ENCODE results near the gene PIGQ.
"Not testable (repeated sequence)": the region's sequence is repeated elsewhere in the genome, so short reads cannot be mapped to it uniquely, and the experiment has no call there.

Gene PIGQ

DNA sequence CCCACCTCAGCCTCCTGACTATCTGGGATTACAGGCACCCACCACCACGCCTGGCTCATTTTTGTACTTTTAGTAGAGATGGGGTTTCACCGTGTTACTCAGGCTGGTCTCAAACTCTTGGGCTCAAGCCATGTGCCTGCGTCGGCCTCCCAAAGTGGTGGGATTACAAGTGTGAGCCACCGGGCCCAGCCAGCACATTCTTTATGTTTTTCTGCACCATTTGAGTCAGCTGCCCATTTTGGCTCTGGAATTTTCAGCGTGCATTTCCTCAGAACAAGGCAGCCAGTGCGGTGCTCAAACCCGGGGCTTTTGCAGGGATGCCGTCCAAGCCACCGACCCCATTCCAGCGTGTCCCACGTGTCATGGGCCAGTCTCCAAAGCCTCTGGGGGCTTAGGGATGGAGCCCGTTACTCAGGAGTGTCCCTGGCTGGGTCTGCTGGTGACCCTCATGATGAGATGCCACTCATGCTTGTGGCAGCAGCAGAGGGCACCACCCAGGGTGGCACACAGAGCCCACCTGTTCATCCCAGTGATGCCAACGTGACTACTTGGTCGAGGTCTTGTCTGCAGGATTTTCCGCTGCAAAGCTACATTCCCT is 16.4 kb downstream of the PIGQ start:
- peak; percentile 29 for DNase-seq (ENCODE audit: low spot score)

DNA sequence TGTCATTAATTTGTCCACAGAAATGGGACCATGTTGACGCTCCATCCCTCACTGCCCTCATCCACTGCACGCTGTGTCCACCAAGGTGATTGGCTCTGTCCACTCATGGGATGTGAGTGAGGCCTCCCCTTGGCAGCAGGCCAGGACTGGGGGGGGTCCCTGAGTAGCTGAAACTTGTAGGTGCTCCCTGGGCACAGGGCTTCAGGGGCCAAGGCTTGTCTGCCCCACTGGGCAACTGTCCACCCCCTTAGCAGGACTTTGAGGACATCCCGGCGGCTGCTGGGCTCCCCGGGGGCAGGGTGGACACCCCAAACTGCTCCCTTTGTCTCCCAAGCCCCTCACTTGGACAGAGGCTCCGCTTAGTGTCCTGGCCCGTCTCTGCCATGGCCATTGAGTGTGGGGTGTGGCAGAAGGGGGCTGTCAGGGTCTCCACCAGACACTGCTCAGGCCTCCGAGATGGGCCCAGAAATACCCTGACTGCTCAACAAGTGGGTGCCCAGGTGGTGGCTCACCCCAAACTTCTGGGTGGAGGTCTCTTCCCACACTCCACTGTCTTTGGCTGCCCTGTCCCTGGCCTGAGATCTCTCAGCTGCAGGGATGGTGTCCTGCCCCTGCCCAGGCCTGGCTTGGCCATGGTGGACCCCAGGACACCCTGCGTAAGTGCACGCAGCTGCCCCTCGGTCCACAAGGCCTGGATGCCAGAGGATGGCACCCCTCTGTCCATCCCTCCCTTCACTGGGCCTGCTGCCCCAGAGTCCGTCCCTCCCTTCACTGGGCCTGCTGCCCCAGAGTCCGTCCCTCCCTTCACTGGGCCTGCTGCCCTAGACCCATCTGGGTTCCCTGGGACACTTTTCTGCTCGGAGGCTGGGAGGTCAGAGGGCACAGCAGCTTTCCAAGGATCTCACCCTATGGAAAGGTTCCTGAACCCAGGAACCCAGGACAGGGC is 17.1 kb downstream of the PIGQ start:
- no peak for DNase-seq (ENCODE audit: low spot score)

DNA sequence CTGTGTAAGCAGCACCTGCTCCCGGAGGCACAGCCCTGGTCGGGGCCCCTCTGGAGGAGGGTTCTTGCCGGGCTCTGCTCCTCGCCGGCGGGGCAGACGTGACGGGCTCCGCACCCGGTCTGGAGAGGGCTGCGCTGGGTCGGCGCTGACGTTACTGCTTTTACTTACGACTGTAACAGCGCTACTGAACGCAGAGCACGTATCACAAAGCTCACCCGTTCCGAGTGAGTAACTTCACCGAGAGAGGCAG is 18.8 kb downstream of the PIGQ start:
- no peak for DNase-seq (ENCODE audit: low spot score)

DNA sequence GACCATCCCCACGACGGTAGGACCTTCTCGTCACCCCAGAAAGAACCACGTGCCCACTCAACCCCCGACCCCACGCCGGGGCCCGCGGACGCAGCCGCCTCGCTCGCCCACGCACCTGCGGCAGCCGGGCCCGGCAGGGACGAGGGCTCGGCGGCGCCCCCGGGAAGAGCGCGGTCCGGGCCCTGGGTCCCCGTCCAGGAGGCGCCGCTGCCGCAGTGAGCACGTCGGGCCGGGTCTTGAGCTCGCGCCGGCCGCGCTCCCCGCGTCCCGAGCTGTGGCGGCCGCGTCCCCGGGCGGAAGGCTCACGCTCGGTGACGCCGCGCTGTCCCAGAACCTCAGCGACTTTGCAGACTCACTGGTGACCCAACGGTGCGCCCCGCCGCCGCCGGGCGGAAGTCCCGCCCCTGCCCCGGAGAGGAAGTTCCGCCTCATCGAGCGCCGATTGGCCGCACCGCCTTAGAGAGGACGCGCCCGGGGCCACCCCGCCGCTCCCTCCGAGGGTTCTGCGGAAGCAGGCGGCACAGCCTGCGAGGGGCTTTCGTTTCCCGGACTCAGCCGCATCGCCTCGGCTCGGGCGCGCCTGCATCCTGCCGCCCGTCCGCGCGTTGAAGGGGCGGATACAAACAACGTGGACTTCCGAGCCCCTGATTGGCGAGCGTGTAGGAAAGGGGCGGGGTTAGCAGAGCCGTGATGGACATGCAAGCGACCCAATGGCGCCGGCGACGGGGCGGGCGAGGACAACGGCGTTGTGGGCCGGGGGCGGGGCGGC is 19.3 kb downstream of the PIGQ start:
- DNase-seq (ENCODE audit: low spot score), result peak; percentile 97

DNA sequence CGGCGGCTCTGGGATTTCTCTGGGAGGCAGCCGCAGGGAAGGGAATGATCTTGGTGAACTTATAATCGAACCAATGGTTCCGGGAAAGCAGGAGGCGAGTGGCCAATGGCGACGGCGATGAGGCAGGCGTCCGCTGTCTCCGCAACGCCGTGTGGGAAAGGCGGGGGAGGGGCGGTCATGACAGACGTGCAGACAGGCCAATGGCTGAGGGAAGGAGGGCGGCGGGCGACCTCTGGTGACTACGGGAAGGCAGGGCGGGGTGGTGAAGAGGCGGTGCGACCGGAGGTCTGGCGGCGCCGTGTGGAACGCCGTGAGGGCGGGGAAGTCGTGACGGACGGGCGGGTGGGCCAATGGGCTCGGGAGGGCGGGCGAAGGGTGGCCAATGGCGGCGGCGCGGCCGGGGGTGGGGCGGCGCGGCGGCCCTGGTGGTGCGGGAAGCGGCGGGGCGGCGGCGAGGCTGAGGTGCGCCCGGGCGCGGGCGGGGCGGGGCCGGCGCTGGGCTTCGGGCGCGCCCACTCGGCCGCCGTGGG is 20.0 kb downstream of the PIGQ start, which contains the start of gene RAB40C:
Gene RAB40C, plus strand, starts transcription at position 409 of the 530 bp plus-strand sequence. CDS start 226 bp downstream, outside the sequence.
- DNase-seq (ENCODE audit: low spot score), result peak; percentile 98

DNA sequence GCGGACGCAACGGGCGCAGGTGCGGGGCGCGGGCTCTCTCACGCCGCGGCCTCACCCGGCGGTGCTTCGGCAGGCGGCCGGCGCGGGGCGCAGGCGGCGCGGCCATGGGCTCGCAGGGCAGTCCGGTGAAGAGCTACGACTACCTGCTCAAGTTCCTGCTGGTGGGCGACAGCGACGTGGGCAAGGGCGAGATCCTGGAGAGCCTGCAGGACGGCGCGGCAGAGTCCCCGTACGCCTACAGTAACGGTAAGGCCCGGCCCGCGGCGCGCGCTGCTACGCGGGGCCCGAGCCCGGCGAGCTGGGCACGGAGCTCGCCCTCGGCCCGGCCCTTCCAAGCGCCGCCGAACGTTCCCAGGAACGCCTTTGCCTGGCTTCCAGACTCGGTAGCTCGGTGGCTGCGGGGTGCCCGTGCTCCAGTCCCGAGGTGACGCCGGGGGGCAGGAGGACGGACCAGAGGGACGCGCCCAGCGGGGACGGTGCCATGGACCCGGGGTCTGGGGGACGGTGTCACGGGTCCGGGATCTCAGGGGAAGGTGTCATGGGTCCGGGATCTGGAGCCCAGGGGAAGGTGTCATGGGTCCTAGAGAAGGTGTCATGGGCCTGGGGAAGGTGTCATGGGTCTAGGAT is 20.5 kb downstream of the PIGQ start:
- DNase-seq (ENCODE audit: low spot score), result no peak

DNA sequence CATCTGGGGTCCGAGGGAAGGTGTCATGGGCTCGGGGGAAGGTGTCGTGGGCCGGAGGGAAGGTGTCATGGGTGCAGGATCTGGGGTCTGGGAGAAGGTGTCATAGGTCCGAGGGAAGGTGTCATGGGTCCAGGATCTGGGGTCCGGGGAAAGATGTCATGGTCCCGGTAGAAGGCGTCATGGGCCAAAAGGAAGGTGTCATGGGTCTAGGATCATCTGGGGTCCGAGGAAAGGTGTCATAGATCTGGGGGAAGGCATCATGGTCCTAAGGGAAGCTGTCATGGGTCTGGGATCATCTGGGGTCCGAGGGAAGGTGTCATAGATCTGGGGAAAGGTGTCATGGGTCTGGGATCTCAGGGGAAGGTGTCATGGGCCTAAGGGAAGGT is 21.0 kb downstream of the PIGQ start:
- no peak for DNase-seq (ENCODE audit: low spot score)

DNA sequence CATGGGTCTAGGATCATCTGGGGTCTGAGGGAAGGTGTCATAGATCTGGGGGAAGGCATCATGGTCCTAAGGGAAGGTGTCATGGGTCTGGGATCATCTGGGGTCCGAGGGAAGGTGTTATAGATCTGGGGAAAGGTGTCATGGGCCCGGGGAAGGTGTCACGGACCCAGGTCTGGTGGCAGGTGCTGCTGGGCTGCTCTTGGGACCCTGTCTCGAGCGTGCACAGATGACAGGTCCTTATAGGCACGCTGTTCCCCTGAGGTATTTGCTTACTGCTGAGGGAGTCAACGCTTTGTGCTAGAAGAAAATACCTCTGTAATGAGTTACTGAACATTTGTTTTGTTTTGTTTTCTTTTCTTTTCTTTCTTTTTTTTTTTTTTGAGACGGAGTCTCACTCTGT is 21.5 kb downstream of the PIGQ start:
- no peak for DNase-seq (ENCODE audit: low spot score)

DNA sequence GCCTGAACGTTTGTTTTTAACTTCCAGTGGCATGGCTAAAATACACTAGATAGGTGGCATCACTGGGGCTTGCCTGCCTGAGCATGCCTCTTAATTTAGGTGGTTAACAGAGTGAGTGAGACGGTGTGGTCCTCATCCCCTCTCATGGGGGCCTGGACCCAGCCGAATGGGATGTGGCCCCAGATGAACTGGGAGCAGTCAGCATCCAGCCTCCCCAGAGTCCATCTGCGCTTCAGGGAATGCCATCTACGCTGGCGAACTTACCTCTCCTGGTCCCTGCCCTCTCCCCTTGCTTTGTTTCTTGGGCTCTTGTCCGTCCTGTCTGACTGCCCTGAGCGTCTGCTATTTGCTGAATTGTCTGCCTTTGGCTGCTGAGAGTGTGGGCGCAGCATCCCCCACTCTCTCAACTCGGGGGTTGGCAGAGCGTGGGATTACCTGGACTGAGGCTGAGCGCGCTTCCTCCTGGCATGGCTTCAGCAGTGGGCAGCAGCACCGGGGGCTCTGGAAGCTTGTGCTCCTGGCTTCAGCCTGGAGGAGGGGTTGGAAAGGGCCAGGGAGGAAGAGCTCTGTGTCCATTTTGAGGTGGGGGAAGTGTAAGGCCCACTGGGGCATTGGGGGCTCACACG is 22.2 kb downstream of the PIGQ start:
- DNase-seq (ENCODE audit: low spot score), result no peak

DNA sequence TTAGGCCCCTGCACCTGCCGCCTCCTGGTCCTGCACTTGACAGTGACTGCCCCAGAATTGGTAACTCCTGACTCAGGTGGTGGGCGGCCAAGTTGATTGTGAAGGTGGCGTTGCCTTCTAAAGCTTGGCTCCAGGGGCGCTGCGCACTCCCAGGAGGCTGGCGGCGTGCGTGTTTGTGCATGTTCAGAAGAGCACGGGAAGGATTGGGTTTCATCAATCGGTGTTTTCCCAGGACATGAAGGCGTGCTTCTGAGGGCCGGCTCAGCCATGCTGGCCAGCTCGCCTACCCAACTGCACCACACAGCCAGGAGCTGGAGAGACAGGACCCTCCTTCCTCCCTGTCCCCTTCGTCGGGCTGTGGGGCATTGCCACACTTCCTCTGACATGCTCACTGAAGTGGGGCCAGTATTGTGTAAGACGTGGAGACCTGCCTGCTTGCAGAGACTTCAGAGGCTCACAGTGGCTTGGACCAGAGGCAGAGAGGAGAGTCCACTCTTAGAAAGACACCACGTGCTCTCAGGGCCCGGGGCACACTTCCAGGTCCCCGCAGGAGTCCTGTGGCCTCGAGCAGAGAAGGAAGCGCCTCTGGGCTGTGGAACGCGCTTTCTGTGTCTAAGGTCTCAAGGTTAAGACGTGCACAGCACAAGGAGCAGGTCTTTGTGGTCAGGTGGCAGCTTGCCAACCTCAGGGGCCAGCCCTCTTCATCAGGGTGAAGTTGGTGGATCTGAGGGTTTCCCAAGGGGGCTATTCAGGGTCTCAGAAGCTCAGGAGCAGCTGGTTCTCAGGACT is 22.9 kb downstream of the PIGQ start:
- DNase-seq (ENCODE audit: low spot score), result peak; percentile 57

DNA sequence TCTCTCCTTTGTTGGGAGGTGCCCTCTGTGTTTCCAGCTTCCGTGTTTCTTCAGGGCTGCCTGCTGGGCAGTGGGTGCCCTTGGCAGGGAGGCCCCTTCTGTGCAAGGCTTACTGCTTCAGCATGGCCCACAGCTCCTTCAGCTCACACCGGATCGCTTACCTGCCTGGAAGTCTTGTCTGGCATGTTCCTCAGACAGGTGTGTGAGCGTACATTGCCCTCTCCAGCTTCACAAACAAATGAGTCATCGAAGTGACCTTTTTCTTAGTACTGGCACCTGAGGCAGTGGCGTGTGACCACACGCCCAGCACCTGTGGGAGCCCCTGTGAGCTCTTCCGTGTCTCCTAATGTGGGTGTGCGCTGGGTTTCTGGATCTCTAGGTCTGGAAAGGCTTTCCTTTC is 23.6 kb downstream of the PIGQ start:
- no peak for DNase-seq (ENCODE audit: low spot score)

DNA sequence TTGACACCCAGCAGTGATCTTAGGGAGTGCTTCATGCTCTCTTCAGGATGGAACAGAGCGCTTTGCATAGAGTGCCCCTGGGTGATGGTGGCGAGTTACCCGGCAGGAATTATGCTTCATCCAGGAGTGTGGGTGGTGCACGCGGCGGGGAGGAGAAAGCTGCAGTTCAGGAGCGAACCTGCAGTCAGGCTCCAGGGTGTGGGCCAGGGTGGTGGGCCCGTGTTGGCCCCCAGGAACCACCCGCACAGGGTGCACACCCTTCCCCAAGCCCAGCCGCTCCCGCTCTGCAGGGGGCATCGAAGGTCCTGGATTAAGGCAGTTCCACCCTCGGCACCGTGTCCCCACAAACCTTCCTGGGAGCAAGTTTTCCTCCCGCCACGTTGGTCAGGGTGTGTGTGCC is 24.0 kb downstream of the PIGQ start:
- DNase-seq (ENCODE audit: low spot score), result no peak

DNA sequence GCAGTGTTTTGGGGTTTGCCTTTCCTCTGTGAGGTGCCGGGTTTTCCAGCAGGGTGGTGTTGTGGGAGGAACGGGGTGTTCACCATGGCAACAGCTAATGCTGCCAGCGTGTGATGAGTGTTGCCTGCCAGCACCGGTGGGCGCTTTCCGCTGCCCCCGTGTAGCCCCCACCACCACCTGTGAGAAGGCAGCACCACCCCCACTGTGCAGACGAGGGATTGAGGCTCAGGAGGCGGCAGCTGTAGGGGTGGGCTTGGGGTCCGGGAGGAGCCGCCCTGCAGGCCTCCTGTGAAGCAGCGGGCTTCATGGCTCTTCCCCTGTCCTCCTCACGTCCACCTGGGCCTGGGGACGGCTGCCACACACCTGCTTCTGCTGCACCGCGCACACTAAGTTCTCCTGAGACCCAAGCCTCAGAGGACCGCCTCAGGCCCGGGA is 25.3 kb downstream of the PIGQ start:
- DNase-seq (ENCODE audit: low spot score), result no peak

DNA sequence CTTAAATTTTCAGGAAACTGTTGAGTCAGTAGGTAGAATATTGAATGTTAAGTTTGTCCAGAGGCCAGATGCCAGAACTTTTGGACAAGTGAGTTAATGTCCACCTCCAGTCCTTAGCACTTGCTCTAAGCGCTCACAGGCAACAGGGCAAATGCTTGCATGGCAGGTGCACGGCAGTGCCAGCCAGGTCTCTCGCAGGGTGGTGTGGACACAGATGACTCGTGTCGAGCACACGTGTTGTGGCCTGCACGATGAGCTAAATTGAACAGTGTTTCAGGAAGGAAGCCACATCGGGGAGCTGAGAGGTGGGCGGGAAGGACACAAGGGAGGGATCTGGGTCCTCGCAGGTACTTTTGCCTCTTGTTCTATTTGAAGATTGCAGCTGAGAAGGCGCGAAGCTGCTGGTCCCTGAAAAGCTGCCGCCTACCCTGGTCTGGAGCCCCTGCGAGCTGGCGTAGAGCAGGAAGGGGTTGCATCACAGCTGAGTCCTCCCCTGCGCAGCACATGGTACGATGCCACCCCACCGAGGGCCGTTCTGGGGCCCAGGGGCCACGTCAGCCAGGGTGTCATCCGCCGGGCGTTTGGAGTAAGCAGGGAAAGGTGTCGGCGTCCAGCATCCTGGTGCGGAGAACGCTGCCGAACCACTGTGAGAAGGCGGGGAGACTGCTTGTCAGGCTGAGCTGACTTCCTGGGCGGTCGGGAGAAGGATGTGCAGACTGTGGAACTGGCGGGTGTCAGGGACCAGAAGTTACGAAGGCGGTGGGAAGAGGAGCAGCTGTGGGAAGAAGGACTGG is 26.4 kb downstream of the PIGQ start:
- DNase-seq (ENCODE audit: low spot score), result peak; percentile 85

DNA sequence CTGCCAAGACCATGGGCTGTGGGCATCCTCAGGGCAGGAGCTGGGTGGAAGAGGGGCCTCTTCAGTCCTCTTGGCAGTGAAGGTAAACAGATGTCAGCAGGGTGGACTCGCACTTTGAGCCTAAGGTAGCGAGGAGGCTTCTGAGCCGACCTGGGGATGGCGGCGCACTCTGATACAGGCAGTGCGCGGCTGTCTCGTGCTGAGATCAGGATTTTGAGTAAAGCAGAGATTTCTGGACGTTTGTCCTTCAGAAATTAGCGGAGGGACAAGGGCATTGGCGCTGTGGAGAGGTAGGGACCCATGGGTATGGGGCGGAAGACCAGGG is 26.9 kb downstream of the PIGQ start:
- DNase-seq (ENCODE audit: low spot score), result no peak

DNA sequence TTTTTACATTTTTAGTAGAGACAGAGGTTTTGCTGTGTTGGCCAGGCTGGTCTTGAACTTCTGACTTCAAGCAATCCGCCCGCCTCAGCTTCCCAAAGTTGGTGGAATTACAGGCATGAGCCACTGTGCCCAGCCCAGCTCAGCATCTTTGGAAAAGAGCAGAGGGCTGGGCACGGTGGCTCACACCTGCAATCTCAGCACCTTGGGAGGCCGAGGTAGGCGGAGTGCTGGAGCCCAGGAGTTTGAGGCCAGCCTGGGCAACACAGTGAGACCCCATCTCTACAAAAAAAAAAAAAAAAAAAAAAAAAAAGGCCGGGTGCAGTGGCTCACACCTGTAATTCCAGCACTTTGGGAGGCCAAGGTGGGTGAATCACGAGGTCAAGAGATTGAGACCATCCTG is 27.9 kb downstream of the PIGQ start:
- DNase-seq (ENCODE audit: low spot score), result not testable (repeated sequence)

DNA sequence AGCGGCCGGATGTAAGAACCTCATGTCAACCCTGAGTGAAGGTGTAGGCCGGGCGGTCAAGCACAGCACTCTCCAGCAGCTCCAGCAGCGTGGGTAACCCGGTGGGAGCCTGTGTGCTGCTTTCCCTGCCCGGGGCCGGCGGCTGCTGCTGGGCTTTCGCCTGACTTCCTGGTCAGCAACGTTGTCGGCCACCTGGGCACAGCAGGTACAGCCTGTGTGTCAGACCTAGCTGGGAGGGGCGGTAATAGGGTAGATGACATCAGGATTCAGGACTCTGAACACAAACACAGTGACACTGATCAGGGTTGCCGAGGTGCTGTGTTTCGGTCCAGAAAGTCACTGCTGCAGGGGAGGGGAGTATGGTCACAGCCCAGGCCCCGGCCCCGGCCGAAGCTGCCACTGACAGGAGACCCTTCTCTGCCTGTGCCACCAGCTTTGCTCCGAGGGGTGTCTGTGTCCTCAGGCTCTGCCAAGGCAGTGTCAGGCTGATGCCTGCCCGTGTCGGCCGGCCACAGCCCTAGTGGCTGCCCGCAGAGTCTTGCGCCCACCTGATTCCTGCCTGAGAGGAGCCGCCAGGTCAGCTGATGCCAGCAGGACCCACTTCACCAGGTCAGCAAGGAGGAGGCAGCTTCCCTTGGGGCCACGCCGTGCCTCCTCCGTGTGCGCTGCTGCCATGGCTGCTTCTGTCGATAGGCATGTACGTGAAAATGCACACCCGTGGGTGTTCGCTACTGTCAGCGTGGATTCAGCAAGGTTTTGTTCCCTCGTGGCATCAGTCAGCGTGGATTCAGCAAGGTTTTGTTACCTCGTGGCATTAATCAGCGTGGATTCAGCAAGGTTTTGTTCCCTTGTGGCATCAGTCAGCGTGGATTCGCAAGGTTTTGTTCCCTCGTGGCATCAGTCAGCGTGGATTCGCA is 29.3 kb downstream of the PIGQ start:
- DNase-seq (ENCODE audit: low spot score), result peak; percentile 49

DNA sequence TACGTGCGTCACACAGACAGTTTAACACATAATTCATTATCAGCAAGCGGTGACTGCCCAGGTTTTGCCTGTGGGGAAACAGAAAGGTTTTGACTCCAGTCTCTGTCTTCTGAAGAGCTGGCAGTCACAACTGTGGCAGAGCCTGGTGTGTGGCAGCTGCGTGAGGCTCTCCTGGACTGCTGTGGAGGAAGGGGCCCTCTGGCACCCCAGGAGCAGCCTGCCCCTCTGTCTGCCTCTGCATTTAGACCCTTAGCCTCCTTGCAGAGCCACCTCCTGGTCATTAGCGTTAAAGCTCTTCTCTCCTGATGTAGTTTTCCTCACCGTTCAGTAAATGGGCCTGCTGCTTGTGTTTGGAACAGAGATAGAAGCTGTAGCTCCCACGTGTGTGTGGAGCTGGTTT is 31.0 kb downstream of the PIGQ start:
- peak; percentile 73 for DNase-seq (ENCODE audit: low spot score)

DNA sequence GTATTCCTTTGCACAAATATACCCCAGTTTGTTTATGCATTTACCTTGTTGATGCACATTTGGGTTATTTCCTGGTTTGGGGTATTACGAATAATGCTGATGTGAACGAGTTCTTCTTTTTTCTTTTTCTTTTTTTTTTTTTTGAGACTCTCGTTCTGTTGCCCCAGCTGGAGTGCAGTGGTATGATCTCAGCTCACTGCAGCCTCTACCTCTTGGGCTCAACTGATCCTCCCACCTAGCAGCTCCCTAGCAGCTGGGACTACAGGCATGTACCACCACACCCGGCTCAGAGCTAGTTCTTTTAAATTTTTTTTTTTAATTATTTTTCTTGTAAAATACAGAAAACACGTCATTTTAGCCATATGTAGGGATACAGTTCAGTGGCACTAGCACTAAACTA is 34.2 kb downstream of the PIGQ start:
- DNase-seq (ENCODE audit: low spot score), result no peak

Data from cerebellar cortex (tissue), 1 donor.